Activated gamma-delta T cell (primary cell): ENCODE data around the gene OCRL.

Experiments
- DNase-seq: peaks from one replicate; lab custom pipeline; 2025; lab: John Stamatoyannopoulos, UW

OCRL gene

GRCh38 chrX:129634541-129634940 is 94.5 kb downstream of the OCRL start:
- no peak for DNase-seq

GRCh38 chrX:129636175-129636681 is 96.2 kb downstream of the OCRL start:
- DNase-seq: no peak

- DNase-seq: no peak
Measured at GRCh38 chrX:129637217-129638109, 97.4 kb downstream of the OCRL start.

GRCh38 chrX:129638917-129639316 is 98.9 kb downstream of the OCRL start:
- no peak for DNase-seq

GRCh38 chrX:129640737-129641136 is 100.7 kb downstream of the OCRL start:
- DNase-seq: no peak

GRCh38 chrX:129641469-129641868 is 101.4 kb downstream of the OCRL start:
- DNase-seq: no peak

GRCh38 chrX:129641941-129642340 is 101.9 kb downstream of the OCRL start:
- no peak for DNase-seq
